Natural killer cell (primary cell): Measurements from ENCODE around the gene MLN. TPM values are rescaled to one million over a fixed set of nuclear protein-coding genes. Genes with fewer than 3 reads are reported as not detected.

Experiments
- ATAC-seq, 3 donors: fragments of 150-1000 bp in 2 of 3; fragments of 200-7000 bp in 1 of 3; cut with Tn5 transposase; 1 replicate in 1 of 3; 2 replicates in 2 of 3; pipeline ENCODE4 v1.10.0; 2021; ENCODE audit warnings: mild to moderate bottlenecking in 2 of 3, moderate library complexity in 2 of 3
- DNase-seq, 2 donors: peaks; one replicate each; pipeline versions ENCODE4 v3.0.0 to v3.0.0-alpha.2; 2013 to 2021; ENCODE audit warnings: mixed read lengths in 1 of 2
- H3K27ac ChIP-seq: one replicate; pipeline ENCODE4 v1.5.1; 2013; ENCODE audit warnings: mild to moderate bottlenecking, low read length
- H3K27me3 ChIP-seq: one replicate; pipeline ENCODE4 v1.6.1; 2013; ENCODE audit warnings: low read length; ENCODE audit not compliant: control insufficient read depth, insufficient read depth
- H3K36me3 ChIP-seq: one replicate; pipeline ENCODE4 v1.6.1; 2013; ENCODE audit warnings: low read length; ENCODE audit not compliant: control insufficient read depth, insufficient read depth
- H3K4me1 ChIP-seq: one replicate; pipeline ENCODE4 v1.6.1; 2013; ENCODE audit warnings: low read length; ENCODE audit not compliant: control insufficient read depth, insufficient read depth
- H3K4me3 ChIP-seq: one replicate; pipeline ENCODE4 v1.5.1; 2013; ENCODE audit warnings: low read length
- H3K9me3 ChIP-seq: one replicate; pipeline ENCODE4 v1.6.1; 2013; ENCODE audit warnings: low read length; ENCODE audit not compliant: control insufficient read depth, insufficient read depth
- H3K27ac Mint-ChIP-seq, 2 donors: one replicate each; pipeline ENCODE4 v1.8.0; 2022; ENCODE audit warnings: mild to moderate bottlenecking in 2 of 2, mixed read lengths in 2 of 2, moderate library complexity in 1 of 2
- H3K27me3 Mint-ChIP-seq, 2 donors: one replicate each; pipeline ENCODE4 v1.8.0; 2022; ENCODE audit warnings: low read depth in 2 of 2, mixed read lengths in 2 of 2
- H3K36me3 Mint-ChIP-seq: one replicate; pipeline ENCODE4 v1.8.0; 2022; ENCODE audit warnings: mixed read lengths
- H3K4me1 Mint-ChIP-seq, 2 donors: one replicate each; pipeline ENCODE4 v1.8.0; 2022; ENCODE audit warnings: mixed read lengths in 2 of 2
- H3K4me3 Mint-ChIP-seq: one replicate; pipeline ENCODE4 v1.8.0; 2022; ENCODE audit warnings: mild to moderate bottlenecking, moderate library complexity, mixed read lengths
- H3K9me3 Mint-ChIP-seq, 2 donors: one replicate each; pipeline ENCODE4 v1.8.0; 2022; ENCODE audit warnings: mixed read lengths in 2 of 2
- WGBS: methylation state at CpG from one replicate; pipeline ENCODE4 v1.1.7; 2013; ENCODE audit warnings: missing lambda C conversion rate; ENCODE audit not compliant: insufficient coverage; 5-methylcytosine and 5-hydroxymethylcytosine counted together
- intact Hi-C: fragments of 100-400 bp; cut with micrococcal nuclease; formaldehyde crosslinking; loops from one replicate; pipeline ENCODE4 v1.14.2; 2022
- total RNA-seq, 4 donors: library from RNA; stranded (reverse); fragments of 120-200 nt in 1 of 4; gene quantifications; one replicate each; pipeline versions ENCODE4 v1.2.3 to v1.2.4, GENCODE V29; 2013 to 2022
- TF ChIP-seq, protein P1 (sequence below): fragments of 200-600 bp; IDR thresholded peaks from one replicate; pipeline ENCODE4 v1.8.0; 2022; ENCODE audit warnings: antibody characterized with exemption

MLN gene
- total RNA-seq, 3 donors from 2014 or later (not counting 1 experiment from before 2014, with no cell fraction given), result not detected

DNA sequence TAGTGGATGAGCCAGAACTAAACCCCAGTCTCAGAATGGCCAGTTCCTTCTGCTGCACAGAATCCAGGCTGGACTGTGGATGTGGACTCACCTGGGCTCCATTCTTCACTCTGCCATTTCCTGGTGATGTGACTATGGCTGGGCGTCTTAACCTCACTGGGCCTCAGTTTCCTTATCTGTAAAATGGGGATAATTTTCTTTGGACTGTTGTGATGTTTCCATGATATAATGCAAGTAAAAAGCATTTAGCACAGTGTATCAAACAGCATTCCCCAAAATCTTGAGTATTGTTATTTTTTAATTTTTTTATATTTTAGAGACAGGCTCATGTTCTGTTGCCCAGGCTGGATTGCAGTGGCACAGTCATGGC, 51.2 kb downstream of the MLN start:
- no peaks in the 10 kb centered on the region for H3K27me3 Mint-ChIP-seq
- Histone ChIP-seq H3K9me3 (no peaks in the 10 kb centered on the region), H3K27ac (no peak overlapping the region), H3K4me1 (no peaks in the 10 kb centered on the region), H3K27me3 (no peaks in the 10 kb centered on the region), H3K36me3 (no peaks in the 10 kb centered on the region), H3K4me3 (no peak overlapping the region)
- no peaks in the 10 kb centered on the region for H3K36me3 Mint-ChIP-seq
- DNase-seq (no peak), ATAC-seq (no peak)
- no peaks in the 10 kb centered on the region for H3K4me1 Mint-ChIP-seq
- 90% methylated on average over 1 of the region's 1 CpG for whole genome bisulfite sequencing
- H3K27ac Mint-ChIP-seq, result no peak overlapping the region
- TF ChIP-seq, protein P1, sequence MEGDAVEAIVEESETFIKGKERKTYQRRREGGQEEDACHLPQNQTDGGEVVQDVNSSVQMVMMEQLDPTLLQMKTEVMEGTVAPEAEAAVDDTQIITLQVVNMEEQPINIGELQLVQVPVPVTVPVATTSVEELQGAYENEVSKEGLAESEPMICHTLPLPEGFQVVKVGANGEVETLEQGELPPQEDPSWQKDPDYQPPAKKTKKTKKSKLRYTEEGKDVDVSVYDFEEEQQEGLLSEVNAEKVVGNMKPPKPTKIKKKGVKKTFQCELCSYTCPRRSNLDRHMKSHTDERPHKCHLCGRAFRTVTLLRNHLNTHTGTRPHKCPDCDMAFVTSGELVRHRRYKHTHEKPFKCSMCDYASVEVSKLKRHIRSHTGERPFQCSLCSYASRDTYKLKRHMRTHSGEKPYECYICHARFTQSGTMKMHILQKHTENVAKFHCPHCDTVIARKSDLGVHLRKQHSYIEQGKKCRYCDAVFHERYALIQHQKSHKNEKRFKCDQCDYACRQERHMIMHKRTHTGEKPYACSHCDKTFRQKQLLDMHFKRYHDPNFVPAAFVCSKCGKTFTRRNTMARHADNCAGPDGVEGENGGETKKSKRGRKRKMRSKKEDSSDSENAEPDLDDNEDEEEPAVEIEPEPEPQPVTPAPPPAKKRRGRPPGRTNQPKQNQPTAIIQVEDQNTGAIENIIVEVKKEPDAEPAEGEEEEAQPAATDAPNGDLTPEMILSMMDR, result no peak
- no peak overlapping the region for H3K4me3 Mint-ChIP-seq
- H3K9me3 Mint-ChIP-seq, result no peaks in the 10 kb centered on the region
- intact Hi-C loops, result no loop called here

DNA sequence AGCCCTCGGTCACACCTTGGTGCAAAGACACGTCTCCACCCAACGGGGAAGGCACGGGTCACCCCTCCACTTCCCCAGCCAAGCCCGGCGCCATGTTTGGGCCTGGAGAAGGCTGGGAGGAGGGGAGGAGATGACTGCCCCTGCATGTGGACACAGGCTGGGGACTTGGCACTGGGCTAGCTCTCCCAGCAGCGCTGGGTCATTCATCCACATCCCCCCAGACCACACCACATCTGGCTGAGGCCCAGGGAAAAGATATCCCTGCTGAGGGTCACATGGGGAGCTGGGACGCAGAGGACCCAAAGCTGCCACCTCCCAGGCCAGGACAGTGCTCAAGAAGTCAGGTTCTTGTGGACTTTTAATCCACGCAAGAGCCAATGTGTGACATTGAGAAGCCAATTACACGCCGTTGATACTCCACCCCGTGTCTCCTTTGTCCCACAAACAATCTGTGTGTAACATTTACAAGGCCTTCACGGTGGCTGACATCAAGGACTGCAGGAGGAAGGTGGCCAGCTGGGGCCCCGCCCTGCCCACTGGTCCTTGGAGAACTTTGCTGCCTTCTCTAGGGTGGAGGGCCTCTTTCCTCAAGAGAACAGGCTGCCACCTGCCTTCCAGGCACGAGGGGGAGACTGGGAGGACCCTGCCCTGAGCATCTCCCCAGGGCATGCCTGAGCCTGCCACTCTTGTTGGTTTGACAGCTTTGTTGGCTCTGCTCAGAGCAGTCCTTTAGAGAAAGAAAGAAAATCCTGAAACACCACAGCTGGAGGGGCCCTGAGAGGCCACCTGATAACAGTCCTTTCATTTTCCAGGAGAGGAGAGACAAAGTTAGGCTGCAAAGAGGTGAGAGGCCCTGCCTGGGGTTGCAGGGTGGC, 51.8 kb downstream of the MLN start:
- Histone ChIP-seq H3K4me3 (no peak overlapping the region), H3K9me3 (no peaks in the 10 kb centered on the region), H3K27ac (no peak overlapping the region), H3K36me3 (no peaks in the 10 kb centered on the region), H3K4me1 (no peaks in the 10 kb centered on the region), H3K27me3 (no peaks in the 10 kb centered on the region)
- Mint-ChIP-seq H3K27ac (no peak overlapping the region), H3K4me3 (no peak overlapping the region), H3K36me3 (no peaks in the 10 kb centered on the region), H3K9me3 (no peaks in the 10 kb centered on the region), H3K27me3 (peaks cover 0 to 3% of the 10 kb centered on the region in 2 donors), H3K4me1 (no peaks in the 10 kb centered on the region)
- TF ChIP-seq, protein P1, result no peak
- no peak for ATAC-seq
- intact Hi-C loops, result no loop called here
- DNase-seq, result no peak
- 85% methylated on average over 12 of the region's 15 CpGs for WGBS

DNA sequence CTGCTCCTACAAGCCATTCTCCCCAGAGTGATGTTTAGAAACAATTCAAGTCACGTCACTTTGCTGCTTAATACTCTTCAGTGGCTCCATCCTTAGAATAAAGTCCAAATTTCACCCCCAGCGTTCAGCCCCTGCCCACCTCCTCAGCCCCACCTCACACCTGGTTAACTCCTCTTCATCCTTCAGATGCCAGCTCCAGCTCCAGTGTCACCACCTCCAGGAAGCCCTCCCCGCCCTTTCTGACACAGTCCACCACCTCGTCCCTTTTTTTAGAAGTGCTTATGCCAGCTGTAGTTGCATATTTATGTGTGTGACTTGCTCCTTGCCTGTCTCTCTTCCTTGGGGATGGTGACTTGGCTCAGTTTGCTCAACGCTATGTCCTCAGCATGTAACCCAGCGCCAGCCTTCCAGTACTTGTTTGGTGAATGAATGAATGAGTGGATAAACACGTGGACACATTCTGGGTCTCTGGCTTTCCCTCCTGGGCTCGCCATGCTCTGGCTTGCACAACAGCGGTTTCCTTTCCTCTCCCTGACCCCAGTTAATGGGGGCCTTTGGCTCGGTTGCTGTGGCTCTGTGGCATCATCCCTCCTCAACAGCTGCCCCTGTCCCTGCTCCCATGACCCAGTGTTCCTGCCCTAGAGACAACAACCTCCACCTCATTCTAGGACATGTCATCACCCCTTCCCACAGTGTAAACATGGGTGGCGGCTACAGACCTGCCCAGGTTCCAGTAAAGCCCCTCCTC, 53.4 kb downstream of the MLN start:
- H3K27me3 Mint-ChIP-seq, result peaks cover 0 to 3% of the 10 kb centered on the region in 2 donors
- H3K9me3 ChIP-seq, result no peaks in the 10 kb centered on the region
- H3K4me3 Mint-ChIP-seq, result no peak overlapping the region
- H3K4me1 ChIP-seq, result no peaks in the 10 kb centered on the region
- H3K27me3 ChIP-seq, result no peaks in the 10 kb centered on the region
- H3K27ac Mint-ChIP-seq, result no peak overlapping the region
- no peaks in the 10 kb centered on the region for H3K36me3 ChIP-seq
- no peaks in the 10 kb centered on the region for H3K9me3 Mint-ChIP-seq
- ATAC-seq (no peak), DNase-seq (no peak)
- H3K4me1 Mint-ChIP-seq, result no peaks in the 10 kb centered on the region
- no peak overlapping the region for H3K27ac ChIP-seq
- TF ChIP-seq, protein P1, result no peak
- no peak overlapping the region for H3K4me3 ChIP-seq
- intact Hi-C loops, result no loop called here
- WGBS, result 70% methylated on average over 10 of the region's 11 CpGs
- H3K36me3 Mint-ChIP-seq, result no peaks in the 10 kb centered on the region
